ENCODE results near the gene TAAR9.

Gene TAAR9, protein sequence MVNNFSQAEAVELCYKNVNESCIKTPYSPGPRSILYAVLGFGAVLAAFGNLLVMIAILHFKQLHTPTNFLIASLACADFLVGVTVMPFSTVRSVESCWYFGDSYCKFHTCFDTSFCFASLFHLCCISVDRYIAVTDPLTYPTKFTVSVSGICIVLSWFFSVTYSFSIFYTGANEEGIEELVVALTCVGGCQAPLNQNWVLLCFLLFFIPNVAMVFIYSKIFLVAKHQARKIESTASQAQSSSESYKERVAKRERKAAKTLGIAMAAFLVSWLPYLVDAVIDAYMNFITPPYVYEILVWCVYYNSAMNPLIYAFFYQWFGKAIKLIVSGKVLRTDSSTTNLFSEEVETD

DNA sequence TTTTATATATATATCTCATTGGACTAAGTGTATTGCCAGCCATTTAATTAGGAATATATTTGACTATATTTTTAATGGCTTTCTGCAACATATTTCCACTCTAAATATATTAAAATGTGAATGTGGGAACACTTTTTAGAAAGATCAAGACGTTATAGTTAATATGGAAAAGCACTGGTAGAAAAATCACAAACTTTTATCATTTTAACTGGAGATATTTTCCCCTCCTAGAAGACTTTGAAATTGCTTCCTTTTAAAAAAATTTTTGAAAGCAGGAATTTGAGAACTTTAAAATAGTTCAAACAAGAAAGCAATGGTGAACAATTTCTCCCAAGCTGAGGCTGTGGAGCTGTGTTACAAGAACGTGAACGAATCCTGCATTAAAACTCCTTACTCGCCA lies at the start of gene TAAR9:
Gene TAAR9, plus strand, starts transcription at position 301 of the 400 bp plus-strand sequence. Its CDS starts 13 bp downstream, at position 314.
- no peak for DNase-seq (ENCODE audit: low read depth)

DNA sequence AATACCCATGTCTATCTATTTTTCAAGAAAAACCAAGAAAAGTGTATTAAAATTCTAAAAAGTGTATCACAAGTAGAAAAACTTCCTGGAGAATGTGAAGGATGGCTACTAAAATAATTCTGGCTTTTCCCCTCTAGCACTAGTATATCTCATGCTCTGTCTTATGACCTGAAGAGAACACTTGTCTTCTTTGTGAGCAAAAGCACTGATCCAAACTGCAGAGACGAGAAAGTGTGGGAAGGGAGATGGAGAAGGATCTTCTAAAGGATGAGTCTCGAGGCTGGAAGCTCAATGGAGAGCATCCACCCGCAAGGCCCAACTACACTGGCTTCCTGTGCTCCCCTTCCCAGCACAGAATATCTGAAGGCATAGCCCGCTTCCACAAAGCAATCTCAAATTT lies 48.7 kb upstream of the TAAR9 start:
- no peak for DNase-seq (ENCODE audit: low read depth)

DNA sequence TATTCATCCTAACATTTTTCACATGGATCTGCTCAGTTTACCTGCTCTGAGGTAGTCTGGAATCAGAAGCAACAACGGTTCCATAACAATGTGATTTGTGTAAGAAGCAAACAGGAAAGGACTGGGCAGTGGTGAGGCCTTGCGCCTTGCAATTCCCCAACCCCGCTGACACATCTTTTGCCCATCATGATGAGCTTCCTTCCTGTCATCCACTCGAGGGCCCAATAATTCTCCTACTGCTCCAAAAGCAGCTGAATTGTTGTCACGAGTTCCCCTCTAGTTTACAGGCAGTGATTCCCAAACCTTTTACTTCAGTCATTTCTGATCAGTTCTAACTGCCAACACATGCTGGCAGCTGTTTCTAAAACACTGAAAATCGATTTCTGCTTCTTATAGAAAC lies 48.1 kb upstream of the TAAR9 start:
- DNase-seq (ENCODE audit: low read depth) = no peak

DNA sequence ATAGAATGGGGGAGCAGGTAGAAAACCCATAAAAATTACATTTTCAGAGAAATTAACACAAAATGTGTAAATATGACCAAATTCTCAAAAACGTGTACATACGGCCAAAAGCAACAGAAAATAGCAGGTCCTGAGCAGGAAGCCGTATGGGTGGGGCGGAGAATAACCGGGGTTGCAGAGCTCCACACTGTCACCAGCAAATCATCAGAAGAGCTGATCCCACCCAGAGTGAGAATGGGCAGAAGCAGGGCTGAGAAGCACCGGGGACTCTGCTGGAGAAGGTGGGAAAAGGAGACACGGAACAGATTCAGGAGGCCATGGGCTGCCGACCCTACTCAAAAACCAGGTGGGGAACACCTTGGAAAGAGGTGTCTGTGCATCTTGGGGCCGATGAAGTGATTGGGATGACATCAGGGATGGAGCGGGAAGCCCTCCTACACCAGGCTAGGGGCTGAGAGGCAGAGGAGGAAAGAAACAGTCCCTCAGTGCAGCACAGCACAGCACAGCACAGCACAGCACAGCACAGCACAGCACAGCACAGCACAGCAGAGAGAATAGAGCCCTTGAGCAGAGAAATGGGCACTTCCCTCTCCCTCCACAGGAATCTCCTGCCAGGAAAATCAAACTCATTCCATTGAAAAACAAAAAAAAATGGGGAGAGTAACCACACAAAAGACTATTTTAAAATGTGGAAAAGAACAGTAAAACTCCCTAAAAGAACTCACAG lies 47.4 kb upstream of the TAAR9 start:
- no peak for DNase-seq (ENCODE audit: low read depth)

DNA sequence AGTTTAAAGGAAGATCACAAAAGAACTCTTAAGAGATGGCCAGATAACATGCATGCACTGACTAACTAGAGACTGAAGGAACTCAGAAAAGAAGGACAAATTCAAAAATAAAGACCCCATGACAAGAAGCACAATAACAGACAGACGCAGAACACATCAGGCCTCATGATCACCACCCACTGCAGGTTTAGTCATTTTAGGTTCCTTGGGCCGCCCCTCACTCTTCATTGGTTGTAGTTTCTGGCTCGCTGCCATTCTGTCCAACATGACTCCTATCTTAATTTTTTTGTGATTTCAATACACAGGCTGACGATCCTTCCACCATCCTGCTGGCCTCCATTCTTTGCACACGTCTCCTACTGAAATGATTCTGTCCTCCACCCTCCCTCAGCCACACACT lies 46.8 kb upstream of the TAAR9 start:
- DNase-seq (ENCODE audit: low read depth) = no peak

DNA sequence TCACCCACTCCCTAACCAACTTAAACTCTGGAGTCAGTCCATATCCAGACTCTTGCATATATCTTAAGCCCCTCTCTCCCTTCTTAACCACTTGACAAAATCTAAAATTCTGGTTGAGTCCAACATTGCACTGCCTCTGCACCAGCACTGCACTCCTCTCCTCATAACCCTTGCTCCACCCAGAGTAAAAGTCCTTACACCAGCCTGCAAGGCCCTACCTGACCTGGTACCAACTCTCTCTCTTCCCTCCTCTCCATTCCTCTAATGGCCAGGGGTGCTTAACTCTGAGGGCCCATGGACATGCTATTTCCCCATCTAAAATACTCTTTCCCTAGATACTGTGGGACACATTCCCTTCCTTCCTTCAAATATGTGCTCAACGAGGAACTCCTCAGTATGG lies 46.2 kb upstream of the TAAR9 start:
- no peak for DNase-seq (ENCODE audit: low read depth)

DNA sequence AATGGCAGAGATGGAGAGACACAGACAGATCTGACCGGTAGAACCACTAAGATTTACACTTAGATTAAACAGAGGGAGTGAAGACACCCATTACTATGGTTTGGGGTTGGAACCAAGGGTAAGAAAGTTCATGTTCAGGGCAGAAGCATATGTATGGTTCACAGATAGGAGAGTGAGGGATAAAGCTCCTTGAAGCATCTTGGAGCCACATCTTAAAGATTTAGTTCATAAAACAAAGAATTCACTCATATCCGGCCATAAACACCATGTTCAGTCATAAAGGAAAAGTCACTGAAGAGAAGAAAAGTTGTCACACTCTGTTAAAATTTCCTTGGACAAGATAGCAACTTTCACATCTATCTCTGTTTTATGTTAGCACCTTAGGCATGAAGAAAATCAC lies 43.1 kb upstream of the TAAR9 start:
- DNase-seq (ENCODE audit: low read depth) = no peak

DNA sequence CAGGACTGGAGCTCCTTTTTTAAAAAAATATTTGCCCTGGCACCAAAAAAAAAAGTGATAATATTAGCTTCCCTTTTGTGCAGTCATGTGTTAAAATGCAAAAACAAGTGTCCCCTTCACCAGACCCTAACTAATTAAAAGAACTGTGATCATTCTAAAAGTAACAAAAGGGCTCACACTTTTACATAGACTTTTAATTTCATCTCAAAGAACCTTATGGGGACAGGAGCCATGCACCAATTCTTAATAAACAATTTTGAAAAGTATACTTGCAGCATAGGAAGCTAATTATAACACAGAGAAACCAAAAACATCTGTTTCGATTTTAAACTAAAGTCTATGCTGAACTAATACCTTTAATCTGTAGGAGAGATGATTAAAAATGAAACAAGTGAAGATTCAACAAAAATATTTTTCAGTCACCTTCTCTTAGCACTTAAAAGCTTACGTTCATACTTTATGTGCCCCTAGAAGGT lies 42.4 kb upstream of the TAAR9 start:
- DNase-seq (ENCODE audit: low read depth) = no peak

DNA sequence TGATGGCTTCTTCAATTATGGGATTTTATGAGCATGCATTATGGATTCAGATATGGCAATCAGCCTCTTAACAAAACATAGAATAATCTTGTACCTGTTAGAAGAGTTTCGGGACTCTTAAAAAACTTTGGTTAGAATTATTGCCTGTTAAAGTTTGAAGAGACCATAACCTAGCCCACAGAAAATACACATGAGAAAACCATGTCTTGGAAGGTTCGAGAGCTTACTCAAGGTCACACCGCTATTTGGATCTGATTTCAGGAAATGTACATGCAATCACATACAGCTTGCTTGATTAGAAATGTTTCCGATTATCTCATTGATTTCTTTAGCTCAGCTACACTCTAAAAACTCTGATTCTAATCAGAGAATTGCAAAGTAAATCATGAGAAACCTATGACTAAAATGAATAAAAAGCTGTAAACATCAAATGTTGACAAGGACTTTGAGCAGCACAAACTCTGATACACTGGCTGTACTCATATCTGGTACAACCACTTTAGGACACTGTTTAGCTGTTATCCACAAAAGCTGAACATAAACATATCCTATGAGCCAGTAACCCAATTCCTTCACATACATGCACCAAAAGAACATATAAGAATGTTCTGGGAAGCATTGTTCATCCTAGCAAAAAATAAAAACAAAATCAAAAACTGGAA lies 41.4 kb upstream of the TAAR9 start:
- no peak for DNase-seq (ENCODE audit: low read depth)

DNA sequence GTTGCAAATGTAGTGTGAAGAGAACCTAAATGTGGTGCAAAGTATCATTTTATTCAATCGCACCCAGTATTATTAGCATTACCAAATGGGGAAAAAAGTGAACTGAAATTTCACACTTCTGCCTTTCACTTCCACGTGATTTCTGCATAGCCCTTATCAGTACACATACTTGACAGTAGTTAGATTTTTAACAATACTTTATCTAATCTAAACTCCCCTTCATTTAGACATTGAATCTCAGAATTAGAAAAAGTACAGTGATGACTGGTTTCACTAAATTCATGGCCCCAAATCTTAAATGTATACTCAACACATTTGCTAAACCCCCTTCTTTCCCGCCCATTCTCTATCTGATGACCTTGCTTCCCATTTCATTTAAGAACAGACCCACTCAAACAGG lies 39.4 kb upstream of the TAAR9 start:
- no peak for DNase-seq (ENCODE audit: low read depth)

DNA sequence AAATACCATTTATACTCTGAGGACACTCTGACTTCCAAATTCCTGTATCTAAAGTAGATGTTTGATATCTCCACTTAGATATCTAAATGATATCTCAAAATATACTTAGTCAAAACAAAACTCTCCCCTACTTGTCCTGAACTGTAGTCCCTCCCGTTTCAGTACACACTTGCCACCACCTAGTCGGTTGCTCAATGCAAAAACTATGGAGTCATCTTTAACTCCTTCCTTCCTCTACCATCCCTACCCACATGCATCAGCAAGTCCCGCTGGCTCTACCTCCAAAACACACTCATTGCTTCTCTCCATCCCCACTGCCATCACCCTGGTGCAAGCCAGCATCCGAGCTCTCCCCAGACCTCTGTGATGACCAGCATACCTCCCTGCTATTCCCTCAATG lies 38.3 kb upstream of the TAAR9 start:
- DNase-seq (ENCODE audit: low read depth) = no peak

DNA sequence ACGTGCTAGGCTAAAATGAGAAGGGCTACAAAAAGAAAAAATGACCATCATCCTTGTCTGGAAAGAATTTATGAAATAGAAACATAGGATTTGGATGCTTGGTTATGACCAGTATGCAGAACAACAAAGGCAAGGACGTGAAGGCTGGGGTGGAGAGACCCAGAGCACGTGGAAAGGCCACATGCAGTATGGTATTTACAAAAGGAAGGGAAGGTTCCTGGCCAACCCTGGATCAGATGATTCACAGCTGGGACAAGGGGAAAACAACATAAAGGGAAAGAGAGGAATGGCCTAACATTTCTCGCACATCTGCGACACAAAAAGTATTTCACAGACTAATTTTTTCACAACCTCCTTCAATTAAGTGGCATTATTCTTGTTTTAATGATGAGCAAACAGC lies 33.3 kb upstream of the TAAR9 start:
- DNase-seq (ENCODE audit: low read depth) = no peak

DNA sequence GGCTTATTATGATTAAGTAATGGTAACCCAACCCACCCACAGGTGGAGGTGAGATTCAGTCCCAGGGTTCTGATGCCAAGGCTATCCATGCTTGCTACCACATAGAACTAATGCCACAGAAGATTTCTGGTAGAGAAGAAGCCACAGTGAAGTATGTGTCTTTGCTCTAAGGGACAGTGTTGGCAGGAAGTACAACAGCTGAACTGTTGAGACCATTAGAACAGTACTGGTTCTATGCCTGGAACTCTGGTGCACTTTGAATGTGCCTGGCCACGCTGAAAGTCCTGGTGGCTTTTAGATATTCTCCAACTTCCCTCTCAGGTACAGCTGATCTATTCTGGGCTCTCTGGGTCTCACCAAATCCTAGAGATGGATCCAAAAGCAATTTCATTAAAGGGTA lies 32.9 kb upstream of the TAAR9 start:
- no peak for DNase-seq (ENCODE audit: low read depth)

DNA sequence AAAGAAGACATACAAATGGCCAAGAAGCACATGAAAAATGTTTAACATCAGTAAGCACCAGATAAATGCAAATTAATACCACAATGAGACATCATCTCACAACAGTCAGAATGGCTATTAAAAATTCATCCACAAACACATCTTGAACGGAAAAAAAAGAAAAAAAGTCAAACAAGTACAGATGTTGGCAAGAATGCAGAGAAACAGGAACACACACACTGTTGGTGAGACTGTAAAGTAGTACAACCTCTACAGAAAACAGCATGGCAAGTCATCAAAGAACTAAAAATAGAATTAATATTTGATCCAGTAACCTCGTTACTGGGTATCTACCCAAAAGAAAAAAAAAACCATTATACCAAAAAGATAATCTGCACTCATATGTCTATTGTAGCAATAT lies 31.6 kb upstream of the TAAR9 start:
- no peak for DNase-seq (ENCODE audit: low read depth)

DNA sequence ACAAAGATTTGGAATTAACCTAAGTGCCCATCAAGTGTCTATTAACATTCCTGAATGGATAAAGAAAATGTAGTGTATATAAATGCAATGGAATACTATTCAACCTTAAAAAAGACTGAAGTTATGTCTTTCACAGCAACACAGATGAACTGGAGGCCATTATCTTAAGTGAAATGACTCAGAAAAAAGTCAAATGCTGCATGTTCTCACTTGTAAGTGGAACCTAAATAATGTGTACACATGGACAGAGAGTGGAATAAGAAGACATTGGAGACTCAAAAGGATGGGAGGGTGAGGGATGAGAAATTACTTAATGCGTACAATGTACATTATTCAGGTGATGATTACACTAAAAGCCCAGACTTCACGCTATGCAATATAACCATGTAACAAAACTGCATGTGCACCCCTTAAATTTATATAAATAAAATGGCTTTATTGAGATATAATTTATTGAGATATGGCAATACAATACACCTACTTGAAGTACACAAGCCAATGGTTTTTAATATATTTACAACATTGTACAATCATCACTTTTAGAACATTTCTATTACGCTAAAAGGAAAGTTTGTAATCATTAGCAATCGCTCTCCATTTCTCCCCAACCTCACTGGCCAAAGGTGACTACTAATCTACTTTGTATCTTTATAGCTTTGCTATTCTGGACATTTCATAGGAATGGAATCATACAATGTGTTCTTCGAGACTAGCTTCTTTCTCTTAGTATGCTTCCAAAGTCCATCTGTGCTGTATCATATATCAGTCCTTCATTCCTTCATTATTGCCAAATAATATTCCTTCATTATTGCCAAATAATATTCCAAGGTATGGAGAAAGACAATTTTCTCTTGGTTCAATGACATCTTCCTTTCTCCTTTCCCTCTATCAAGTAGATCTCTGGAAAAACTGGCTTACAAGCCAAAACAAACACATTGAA lies 30.9 kb upstream of the TAAR9 start:
- no peak for DNase-seq (ENCODE audit: low read depth)

DNA sequence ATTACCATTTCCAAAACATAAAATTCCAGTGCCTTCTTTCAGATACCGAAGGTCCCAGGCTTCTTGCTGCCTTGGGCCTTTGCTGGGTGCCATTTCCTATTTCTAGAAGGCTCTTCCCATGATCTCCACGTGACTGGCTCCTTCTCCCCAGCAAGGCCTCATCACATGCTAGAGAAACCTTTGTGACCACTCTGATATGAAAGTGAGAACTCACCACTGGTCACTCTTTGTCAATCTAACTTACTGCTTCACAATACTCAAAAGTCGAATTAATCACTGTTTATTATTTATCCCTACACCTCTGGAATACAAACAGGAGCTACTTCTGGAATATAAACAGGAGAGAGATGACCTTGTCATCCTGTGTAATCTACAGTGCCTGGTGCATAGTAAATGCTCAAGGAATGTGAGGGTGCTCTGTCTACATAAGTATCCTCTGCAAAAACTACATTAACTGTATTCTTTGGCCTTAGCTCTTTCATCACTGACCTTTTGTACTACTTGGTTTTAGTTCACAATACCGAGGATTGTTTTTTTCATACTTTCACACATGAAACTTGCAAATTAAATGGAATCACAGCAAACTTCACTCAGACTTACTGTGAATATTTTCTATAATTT lies 26.8 kb upstream of the TAAR9 start:
- DNase-seq (ENCODE audit: low read depth) = no peak

DNA sequence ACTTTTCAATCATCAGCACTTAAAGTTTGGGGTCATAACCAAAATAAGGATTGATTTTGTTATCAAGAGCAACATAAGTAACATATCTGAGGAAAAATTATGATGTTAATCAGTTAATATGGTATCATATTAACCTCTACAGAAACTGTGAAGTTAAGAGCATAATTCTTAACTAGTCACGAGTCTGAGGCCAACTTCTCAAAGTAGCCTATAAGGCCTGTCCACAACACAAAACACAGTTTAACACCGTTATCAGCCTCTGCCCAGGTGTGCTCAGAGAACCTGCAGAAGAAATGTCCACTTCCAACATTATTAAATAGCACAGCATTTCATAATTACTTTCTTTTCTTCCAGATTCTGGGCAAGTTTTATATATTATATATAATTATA lies 26.3 kb upstream of the TAAR9 start:
- no peak for DNase-seq (ENCODE audit: low read depth)

DNA sequence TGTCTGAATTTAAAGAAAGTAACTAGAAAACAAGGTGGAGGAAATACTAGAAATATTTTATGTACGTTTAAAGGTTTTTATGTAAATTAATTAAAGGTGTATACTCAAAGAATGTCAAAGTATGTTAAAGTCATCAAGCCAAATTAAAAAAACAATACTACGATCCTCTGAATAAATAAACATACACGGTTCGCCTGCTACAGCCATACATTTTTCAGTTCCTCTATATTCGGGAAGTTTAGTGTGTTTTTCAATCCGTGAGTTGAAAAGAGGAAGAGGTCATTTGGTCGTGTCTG lies 25.8 kb upstream of the TAAR9 start:
- DNase-seq (ENCODE audit: low read depth) = no peak

DNA sequence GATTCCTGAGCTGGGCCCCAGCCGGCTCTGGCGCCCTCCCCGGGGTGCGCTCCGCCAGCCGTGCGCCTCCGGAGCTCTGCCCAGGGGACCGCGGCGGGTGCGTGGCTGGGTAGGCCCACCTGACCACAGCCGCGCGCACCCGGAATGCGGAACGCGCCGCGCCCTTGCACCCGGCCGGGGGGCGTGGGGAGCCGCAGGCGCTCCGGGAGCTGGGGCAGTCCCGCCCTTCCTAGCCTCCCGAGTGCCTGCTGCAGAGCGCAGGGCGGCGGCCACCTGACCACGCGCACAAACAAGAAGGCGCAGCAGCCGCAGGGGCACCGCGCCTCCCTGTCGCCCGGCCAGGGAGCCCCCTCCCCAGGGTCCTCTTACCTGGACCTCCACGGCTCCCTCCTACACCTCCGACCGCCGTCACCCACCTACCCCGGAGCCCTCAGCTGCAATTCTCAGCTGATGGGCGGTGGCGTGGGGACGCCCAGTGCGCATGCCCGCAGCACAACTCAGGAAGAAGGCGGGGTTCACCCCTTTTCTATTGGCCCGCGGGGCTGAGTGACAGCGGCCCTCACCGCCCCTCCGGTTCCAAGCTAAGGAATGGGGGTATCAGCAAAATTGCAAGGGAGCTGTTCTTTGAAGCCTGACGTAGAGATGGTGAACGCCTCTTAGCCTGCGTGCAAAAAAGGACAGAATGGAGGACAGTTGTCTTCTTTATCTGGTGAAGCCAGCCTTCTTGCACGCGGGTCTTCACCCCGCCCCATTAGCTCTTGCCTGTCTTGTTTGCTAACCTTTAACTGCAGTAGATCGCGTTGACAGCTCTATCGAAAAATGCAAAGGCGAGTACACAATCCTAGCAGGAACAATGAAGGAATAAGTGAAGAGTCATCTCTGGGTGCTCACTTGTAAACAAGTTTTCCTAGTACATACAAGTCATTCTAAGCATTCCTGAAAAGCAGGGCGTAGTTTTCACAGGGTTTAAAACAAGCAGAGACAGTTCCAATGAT lies 25.1 kb upstream of the TAAR9 start, which contains the start of gene STX7:
Gene STX7, minus strand, starts transcription at position 479 of the 995 bp plus-strand sequence. CDS start 9,586 bp downstream, outside the sequence.
- peak; percentile 84 for DNase-seq (ENCODE audit: low read depth)

DNA sequence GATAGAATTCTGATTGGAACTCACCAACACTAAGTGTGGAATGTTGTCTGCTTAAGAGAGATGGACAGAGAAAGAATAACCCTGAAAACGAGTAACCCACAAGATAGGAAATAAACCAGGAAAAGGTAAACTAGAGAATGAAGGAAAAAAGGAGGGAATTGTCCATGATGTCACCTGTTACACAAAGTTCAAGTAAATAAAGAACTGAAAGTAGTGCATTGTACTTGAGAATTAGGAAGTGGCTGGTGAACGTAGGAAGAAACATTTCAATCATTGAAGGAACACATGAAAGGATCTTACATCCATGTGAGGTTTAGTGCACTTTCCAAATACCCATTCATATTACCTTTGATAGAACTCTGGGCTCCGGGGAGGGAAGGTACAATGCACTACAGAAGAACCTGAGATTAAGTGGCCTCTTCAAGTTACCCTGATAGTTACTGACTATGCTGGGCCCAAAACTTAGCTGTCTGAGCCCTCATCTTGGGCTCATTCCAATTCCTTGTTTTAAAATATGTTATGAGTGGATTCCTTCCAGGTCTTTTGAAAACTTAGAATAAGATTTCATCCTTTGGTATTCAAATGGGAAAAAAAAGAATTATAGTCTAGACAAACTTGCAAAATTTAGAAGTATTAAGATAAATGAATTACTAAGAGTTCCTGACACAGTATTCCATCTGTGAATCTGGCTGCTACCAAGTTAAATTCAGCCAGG lies 24.1 kb upstream of the TAAR9 start:
- DNase-seq (ENCODE audit: low read depth) = no peak

All from activated T-cell treated with anti-CD3 and anti-CD28 coated beads for 24 hours (primary cell).